HG03064 (cell line): ENCODE measurements around the gene SAMD7.

Experiments
- ATAC-seq: cut with Tn5 transposase; IDR thresholded peaks from one replicate; pipeline ENCODE4 v1.9.1; 2021; ENCODE audit warnings: low read depth; ENCODE audit not compliant: unreplicated experiment

The SAMD7 gene

GRCh38 chr3:169907476-169907875 lies 3.9 kb upstream of the SAMD7 start:
- ATAC-seq = no peak

GRCh38 chr3:169907944-169908343 lies 3.4 kb upstream of the SAMD7 start:
- ATAC-seq = no peak

GRCh38 chr3:169913323-169913722 lies 2.0 kb downstream of the SAMD7 start:
- ATAC-seq = no peak

- ATAC-seq = no peak
These were observed 2.9 kb downstream of the SAMD7 start for GRCh38 chr3:169914321-169914720.

GRCh38 chr3:169923189-169923588 lies 11.8 kb downstream of the SAMD7 start:
- ATAC-seq = no peak

- ATAC-seq = no peak
These were observed 12.5 kb downstream of the SAMD7 start for GRCh38 chr3:169923831-169924230.

- ATAC-seq = peak; percentile 35
These were observed 18.6 kb downstream of the SAMD7 start for GRCh38 chr3:169929830-169930519.

- no peak for ATAC-seq
These were observed 19.5 kb downstream of the SAMD7 start for GRCh38 chr3:169930843-169931242.

- ATAC-seq = peak; percentile 96
These were observed 20.6 kb downstream of the SAMD7 start for GRCh38 chr3:169931747-169932520.

GRCh38 chr3:169939320-169939719 lies 27.9 kb downstream of the SAMD7 start:
- no peak for ATAC-seq

GRCh38 chr3:169939751-169940150 lies 28.4 kb downstream of the SAMD7 start:
- no peak for ATAC-seq

GRCh38 chr3:169940470-169941181 lies 29.3 kb downstream of the SAMD7 start:
- peak; percentile 77 for ATAC-seq

GRCh38 chr3:169945313-169945712 lies 33.9 kb downstream of the SAMD7 start:
- peak; percentile 75 for ATAC-seq

- ATAC-seq = no peak
These were observed 35.0 kb downstream of the SAMD7 start for GRCh38 chr3:169946336-169946735.

- no peak for ATAC-seq
These were observed 37.4 kb downstream of the SAMD7 start for GRCh38 chr3:169948559-169949448.

- ATAC-seq = no peak
These were observed 40.7 kb downstream of the SAMD7 start for GRCh38 chr3:169952045-169952444.

- peak; percentile 10 for ATAC-seq
These were observed 42.2 kb downstream of the SAMD7 start for GRCh38 chr3:169953462-169954141.

GRCh38 chr3:169954142-169954756 lies 42.9 kb downstream of the SAMD7 start:
- peak; percentile 58 for ATAC-seq

GRCh38 chr3:169955406-169955805 lies 44.0 kb downstream of the SAMD7 start:
- no peak for ATAC-seq
